Raji (cell line): ENCODE measurements around the gene HS3ST1.

Experiments
- POLR2A ChIP-seq: IDR thresholded peaks from 2 replicates; pipeline ENCODE4 v1.6.1; 2011; ENCODE audit warnings: low read depth, low read length, control low read depth; ENCODE audit not compliant: insufficient read depth

Gene HS3ST1

GRCh38 chr4:11368701-11369115, 60.0 kb downstream of the HS3ST1 start:
- no peak for TF ChIP-seq POLR2A

DNA sequence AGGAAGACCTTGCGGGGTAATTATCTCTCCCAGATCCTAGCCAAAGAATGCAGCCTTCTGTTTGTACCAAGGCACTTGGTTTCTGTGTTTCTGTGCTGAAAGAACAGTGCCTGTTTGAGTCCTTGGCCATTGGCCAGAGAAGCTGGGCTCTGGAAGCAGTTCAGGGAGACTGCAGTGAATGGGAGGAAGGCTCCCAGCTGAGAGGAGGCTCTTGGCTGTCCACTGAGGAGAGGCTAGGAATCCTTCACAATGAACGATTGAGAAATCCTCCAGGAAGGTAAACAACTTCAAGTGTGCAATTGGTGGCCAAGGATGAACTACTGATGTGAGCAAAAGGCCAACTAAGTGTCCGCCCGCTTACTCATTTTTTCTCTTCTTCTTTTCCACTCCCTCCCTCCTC, 61.3 kb downstream of the HS3ST1 start:
- TF ChIP-seq POLR2A: no peak

DNA sequence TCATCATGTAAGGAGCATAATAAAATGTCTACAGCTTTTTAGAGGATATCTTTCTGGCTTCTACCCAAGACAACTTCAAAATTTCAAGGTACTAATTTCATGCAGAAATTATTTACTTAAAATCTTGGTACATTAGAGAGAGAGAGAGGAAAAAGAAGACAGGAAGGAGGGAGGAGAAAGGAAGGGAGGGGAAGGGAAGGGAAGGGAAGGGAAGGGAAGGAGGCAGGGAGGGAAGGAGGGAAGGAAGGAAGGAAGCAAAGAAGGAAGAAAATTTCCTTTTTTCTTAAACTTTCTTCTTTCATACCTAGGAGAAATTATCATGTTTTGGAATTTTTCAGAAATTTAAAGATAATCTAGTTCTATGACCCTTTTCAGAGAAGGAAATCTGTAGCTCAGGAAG, 61.8 kb downstream of the HS3ST1 start:
- no peak for TF ChIP-seq POLR2A

DNA sequence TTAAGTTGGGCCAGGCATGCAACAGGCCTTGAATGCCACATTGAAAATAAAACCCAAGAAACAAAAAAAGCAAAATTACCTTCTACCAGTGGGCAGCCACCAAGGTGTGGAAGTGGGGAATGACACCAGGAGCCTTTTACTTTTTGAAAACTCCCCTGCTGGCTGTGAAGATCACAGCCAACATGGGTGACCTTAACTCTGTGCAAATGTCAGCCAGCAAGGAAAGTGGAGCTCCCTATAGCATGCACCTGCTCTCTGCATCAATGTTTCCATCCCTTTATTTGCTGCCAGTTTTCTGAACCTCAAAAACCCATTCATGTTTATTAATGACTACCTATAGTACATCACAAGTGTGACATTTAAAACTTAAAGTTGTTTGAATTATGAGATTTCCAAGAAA, 63.7 kb downstream of the HS3ST1 start:
- no peak for TF ChIP-seq POLR2A

DNA sequence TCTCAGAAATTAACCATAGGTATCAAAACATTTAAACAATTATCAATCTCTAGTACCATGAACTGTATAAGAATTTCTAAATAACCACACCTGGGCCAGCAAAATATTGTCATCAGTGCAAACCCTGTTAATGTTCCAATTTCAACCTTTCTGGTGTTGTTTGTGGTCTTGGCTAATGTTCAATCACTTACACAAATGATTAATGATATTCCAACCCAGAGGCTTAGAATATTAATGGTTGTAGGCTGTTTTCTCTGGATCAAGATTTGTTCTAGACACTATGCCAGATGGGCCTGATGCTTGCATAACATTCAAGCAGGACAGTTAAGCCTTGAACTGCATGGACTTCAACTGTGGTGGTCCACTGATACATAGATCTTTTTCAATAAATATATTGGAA, 69.1 kb downstream of the HS3ST1 start:
- no peak for TF ChIP-seq POLR2A

DNA sequence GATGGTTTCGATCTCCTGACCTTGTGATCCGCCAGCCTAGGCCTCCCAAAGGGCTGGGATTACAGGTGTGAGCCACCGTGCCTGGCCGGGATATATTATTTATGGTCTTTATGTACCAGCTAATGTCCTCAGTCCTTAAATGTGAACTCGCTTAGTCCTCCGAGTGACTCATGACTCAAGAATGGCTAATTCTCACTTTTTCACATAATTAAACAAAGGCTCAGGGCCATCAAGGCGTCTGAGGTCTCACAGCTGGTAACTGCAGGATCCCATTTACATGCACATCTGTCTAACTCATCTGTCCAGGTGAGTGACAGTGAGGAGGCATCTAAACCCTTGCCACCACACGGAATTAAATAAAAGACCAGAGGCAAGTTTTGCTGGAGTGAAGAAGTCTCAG, 73.5 kb downstream of the HS3ST1 start:
- TF ChIP-seq POLR2A: no peak

GRCh38 chr4:11354531-11354930, 74.2 kb downstream of the HS3ST1 start:
- TF ChIP-seq POLR2A: no peak

- TF ChIP-seq POLR2A: no peak
Measured at GRCh38 chr4:11348449-11349088, 80.1 kb downstream of the HS3ST1 start.

DNA sequence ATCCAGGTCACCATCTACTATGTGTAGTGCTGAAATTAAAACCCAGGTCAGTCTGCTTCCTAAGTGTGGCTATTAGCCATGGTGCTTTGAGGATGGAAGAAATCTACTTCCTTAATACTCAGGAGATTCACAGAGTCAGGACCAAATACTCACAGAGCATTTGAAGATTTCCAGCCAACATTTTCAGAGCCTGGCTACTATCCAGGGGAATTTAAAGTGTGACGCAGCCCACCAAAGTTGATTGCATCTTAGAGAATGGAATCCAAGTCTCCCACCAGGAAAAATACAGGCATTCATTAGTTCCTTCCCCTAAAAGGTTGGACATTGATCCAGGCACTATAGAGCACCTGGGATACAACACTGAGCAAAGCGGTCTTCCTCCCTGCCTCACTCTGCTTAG, 83.8 kb downstream of the HS3ST1 start:
- TF ChIP-seq POLR2A: no peak

- TF ChIP-seq POLR2A: no peak
Measured at GRCh38 chr4:11343536-11343935, 85.2 kb downstream of the HS3ST1 start.
